Stimulated activated CD4-positive, alpha-beta T cell treated with anti-CD3 and anti-CD28 coated beads, Interleukin-1b, Interleukin-23, amount 100 ng/mL, for 48 hours (primary cell): ENCODE results near the gene CD99L2.
"Not testable (repeated sequence)": the region's sequence is repeated elsewhere in the genome, so short reads cannot be mapped to it uniquely, and the experiment has no call there.

Source experiments
- DNase-seq: peaks from one replicate; pipeline ENCODE4 v3.0.0-alpha.2; 2020

The CD99L2 gene

GRCh38 chrX:150893936-150894335 lies 4.5 kb downstream of the CD99L2 start:
- no peak for DNase-seq

DNA sequence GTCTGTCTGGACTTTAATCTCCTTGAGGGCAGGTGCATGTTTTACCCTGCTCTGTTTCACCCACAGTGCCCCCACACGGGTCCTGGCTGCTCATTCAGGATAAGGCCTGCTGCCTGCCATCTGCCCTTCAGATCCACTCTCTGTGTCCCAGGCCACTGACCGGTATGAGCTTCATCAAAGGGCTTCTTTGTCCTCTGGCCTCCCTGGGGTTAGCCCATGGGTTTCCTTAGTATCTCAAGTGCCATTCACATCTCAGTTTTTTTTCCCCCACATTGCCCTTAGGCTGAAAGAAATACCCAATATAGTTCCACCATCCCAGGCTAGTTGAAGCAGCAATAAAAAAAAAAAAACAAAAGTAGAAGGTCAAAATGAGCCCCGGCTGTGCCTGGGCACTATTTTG lies 9.3 kb downstream of the CD99L2 start:
- no peak for DNase-seq

- DNase-seq, result no peak
These were observed 10.5 kb downstream of the CD99L2 start for GRCh38 chrX:150887906-150888465.

DNA sequence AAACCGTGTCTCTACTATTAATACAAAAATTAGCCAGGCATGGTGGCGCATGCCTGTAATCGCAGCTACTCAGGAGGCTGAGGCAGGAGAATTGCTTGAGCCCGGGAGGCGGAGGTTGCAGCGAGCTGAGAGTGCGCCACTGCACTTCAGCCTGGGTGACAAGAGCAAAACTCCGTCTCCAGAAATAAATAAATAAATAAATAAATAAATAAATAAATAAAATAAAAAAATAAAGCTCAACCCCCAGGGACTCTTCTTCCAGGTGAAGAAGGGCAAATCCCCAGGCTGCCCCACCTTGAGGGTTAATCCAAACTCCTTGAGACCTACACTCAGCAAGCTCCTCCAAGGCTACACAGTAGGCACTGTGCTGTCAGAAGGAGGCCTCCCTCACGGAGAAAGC lies 11.2 kb downstream of the CD99L2 start:
- not testable (repeated sequence) for DNase-seq

- no peak for DNase-seq
These were observed 12.1 kb downstream of the CD99L2 start for GRCh38 chrX:150886381-150886780.

- no peak for DNase-seq
These were observed 17.7 kb downstream of the CD99L2 start for GRCh38 chrX:150880808-150881165.

DNA sequence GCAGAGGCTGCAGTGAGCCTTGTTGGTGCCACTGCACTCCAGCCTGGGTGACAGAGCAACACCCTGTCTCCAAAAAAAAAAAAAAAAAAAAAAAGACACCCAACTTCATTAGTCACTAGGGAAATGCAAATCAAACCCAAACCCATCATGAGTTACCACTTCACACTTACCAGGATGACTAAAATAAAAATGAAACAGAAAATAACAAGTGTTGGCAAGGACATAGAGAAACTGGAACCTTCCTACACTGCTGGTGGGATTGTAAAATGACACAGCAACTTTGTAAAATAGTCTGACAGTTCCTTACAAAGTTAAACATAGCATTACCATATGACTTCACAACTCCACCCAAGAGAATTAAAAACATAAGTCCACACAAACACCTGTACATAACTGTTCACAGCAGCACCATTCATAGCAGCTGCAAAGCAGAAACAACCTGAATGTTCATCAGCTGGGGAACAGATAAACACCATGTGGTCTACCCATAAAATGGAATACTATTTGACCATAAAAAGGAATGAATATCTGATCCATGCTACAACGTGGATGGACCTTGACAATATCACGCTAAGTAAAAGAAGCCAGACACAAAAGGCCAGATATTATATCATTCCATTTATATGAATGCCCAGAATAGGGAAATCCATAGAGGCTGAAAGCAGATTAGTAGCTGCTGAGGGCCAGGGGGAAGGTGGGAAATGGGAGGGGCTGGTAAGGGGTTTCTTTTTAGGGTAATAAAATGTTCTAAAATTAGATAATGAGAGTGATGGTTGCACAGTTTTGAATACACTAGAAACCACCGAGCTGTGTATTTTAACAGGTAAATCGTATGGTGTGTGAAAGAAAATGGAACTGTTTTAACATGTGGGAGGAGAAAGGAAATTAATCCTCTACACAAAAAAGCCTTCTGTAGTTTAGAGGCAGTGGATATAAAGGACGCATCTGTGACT lies 18.3 kb downstream of the CD99L2 start:
- DNase-seq, result no peak

- not testable (repeated sequence) for DNase-seq
These were observed 22.8 kb downstream of the CD99L2 start for GRCh38 chrX:150875621-150876020.

DNA sequence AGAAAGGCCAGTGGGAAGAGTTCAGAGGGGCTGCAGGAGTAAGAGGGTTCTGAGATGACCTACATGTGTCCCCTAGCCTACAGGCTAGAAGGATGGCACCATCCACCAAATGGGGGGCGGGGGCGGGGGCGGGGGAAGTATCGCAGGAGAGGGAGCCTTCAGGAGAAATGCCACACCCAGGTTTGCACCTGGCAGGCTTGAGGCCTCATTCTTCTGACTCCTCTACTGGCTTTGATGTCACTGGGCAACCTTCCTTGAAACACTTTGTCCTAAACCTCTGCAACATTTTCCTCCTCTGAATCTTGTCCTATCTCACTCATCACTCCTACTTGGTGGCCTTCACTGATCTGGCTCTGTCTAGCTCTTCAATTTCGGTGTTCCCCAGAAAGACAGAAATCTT lies 24.0 kb downstream of the CD99L2 start:
- no peak for DNase-seq

DNA sequence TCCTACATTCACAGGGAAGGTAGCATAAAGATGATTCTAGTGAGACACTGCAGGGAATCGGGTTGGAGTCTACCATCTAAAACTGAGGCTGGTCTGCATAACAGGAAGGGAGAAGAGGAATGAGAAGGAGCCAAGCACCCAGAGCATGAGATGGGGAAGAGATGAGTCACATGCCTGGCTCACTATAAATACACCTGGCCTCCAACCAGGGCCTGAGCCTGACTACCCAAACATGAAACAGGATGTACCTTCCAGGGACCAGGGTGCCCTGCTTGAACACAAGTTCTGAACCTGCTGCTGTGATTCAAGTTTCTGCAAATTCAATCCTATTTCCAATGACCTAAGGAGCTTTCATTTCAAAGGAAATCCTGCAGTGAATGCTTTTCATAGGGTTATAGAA lies 24.9 kb downstream of the CD99L2 start:
- no peak for DNase-seq

- no peak for DNase-seq
These were observed 25.6 kb downstream of the CD99L2 start for GRCh38 chrX:150872773-150873336.

DNA sequence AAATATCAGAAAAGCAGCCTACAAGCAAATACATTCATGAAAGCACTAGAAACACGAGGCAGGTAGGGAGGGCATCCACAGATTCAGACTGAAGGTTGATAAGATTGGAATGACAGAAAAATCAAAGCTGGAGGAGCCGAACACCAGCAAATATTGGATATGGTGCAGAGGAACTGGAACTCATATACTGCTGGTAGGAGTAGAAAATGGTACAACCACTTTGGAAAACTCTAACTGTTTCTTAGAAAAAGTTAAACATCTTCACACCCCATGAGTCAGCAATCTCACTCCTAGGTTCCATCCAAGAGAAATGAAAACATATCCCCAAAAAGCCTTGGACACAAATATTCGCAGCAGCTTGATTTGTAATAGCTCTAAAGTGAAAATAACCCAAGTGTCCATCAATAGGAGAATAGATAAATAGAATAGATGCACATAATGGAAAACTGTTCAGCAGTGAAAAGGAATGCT lies 27.1 kb downstream of the CD99L2 start:
- DNase-seq, result no peak

- no peak for DNase-seq
These were observed 27.8 kb downstream of the CD99L2 start for GRCh38 chrX:150870487-150871340.

- no peak for DNase-seq
These were observed 28.4 kb downstream of the CD99L2 start for GRCh38 chrX:150870029-150870428.

- no peak for DNase-seq
These were observed 29.0 kb downstream of the CD99L2 start for GRCh38 chrX:150869450-150869849.

DNA sequence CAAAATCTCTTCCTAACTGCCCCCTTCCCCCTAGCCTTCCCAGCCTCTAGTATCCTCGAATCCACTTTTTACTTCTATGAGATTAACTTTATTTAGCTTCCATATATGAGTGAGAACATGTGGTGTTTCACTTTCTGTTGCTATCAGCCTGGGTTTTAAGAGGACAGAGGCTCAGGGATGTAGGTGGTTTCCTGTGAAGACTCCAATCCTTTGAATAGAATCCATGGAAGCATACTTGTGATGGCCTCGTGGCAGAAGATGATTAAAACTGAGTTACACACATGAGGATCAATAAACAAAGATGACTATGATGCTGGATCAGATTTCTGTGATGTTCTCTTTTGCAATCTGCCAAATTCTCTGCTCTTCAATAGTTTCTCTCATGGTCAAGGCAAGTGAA lies 29.8 kb downstream of the CD99L2 start:
- no peak for DNase-seq

GRCh38 chrX:150864127-150864526 lies 34.3 kb downstream of the CD99L2 start:
- DNase-seq, result no peak

GRCh38 chrX:150863191-150863590 lies 35.3 kb downstream of the CD99L2 start:
- no peak for DNase-seq

GRCh38 chrX:150857453-150857852 lies 41.0 kb downstream of the CD99L2 start:
- DNase-seq, result no peak

DNA sequence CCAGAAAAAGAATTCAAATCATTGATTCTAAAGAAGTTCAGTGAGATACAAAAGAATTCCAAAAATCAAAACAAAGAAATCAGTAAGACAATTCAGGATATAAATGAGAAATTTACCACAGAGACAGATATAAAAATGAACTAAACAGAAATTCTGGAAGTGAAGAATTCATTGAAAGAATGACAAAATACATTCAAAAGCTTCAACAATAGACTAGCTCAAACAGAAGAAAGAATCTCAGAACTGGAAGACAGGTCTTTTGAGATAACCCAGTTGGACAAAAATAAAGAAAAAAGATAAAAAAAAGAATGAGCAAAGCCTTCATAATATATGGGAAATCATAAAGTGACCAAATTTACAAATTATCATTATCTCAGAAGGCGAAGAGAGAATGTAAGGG lies 41.7 kb downstream of the CD99L2 start:
- DNase-seq, result no peak

DNA sequence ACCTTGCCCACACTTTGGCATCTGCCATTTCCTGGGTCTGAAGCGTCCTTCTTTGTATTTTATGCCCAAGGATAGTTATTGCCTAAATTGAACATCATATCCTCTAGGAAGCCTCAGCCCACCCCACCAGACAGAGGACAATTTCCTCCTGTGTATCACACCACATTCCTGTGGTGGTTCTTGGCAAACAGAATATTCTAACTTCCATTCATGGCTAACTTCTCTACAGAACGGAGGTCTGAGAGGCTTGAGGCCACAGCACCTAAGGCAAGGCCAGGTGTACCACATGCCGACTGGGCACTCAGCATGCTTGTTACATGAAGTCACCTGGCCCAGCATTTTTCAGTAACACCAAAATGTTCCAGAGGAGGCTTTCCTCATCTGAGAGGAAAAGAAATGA lies 42.4 kb downstream of the CD99L2 start:
- no peak for DNase-seq

GRCh38 chrX:150854856-150855255 lies 43.6 kb downstream of the CD99L2 start:
- DNase-seq, result no peak
